Inferior parietal cortex (tissue), 1 donor: ENCODE results near the gene TMEM123.

Experiments used
- DNase-seq: peaks from one replicate; pipeline ENCODE4 v3.0.0-alpha.2; 2016; ENCODE audit errors: extremely low spot score

The TMEM123 gene

GRCh38 chr11:102426000-102426399 lies 26.6 kb downstream of the TMEM123 start:
- DNase-seq, result no peak

- no peak for DNase-seq
Observed at GRCh38 chr11:102423936-102424335, 28.6 kb downstream of the TMEM123 start.

GRCh38 chr11:102422817-102423712 lies 29.5 kb downstream of the TMEM123 start:
- DNase-seq, result no peak

DNA sequence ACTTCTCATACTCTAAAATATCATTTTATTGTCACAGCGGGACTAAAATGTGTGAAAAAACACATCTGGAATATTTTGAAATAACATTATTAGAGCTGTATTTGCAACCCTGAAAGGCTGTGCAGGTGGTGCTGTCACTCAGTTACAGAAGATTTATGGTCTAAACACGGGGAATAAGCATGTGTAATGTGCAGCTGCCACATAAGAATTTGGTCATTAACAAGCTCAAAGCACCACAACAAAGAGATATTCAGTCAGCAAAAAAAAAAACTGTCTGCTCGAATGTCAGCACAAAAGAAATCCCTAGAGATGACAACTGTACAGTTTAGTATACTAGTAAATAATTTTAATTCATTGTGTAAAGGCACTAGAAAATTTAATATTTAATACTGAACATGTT lies 31.3 kb downstream of the TMEM123 start:
- no peak for DNase-seq

- DNase-seq, result no peak
Observed at GRCh38 chr11:102420547-102420946, 32.0 kb downstream of the TMEM123 start.

DNA sequence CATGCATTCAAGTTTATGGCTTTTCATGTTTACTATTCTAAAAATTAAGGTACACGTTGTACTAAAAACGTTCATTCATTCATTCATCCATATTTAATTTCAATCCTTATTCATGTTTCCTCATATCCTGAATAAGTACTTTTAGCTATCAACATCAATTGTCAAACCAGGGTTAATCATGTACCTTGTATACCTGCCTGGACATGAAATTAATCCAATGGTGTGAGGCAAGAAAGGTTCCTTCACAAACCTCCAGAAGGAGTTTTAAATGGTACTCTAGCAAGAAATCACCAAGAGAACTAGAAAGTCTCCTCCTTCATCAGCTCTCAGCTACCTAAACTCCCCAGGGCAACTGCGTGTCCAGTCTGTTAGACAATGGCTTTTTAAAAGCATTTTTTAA lies 33.4 kb downstream of the TMEM123 start:
- DNase-seq, result no peak

DNA sequence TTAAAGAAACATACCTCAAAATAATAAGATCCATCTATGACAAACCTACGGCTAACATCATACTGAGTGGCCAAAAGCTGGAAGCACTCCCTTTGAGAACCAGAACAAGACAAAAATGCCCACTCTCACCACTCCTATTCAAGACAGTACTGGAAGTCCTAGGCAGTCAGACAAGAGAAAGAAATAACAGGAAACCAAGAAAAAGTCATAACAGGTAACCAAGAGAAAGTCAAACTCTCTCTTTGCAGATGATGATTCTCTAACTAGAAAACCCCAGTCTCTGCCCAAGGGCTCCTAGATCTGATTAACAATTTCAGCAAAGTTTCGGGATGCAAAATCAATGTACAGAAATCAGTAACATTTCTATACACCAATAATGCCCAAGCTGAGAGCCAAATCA lies 35.6 kb downstream of the TMEM123 start:
- no peak for DNase-seq

- no peak for DNase-seq
Observed at GRCh38 chr11:102415304-102415916, 37.2 kb downstream of the TMEM123 start.

DNA sequence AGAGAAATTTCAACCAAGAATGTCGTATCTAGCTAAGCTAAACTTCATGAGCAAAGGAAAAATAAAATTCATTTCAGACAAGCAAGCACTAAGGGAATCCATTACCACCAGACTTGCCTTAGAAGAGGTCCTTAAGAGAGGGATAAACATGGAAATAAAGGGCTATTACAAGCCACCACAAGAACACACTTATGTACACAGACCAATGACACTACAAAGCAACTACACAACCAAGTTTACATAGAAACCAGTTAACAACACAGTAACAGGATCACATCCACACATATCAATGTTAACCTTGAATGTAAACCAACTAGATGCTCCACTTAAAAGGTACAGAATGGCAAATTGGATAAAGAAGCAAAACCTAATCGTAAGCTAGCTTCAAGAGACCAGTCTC lies 38.0 kb downstream of the TMEM123 start:
- no peak for DNase-seq

GRCh38 chr11:102413497-102413896 lies 39.1 kb downstream of the TMEM123 start:
- DNase-seq, result no peak

DNA sequence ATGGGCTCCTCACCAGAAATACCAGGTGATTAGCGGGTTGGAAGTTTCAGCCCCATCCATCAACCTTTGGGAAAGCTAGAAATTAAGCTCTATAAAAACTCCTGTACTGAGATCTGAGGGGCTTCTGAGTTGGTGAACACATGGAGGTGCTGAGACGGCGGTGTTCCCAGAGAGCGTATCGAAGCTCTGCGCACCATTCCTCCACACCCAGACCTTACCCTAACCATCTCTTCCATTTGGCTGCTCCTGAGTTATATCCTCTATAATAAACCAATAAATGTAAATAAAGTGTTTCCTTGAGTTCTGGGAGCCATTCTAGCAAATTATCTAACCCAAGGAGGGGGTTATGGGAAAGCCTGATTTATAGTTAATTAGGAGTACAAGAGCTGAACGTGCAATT lies 41.4 kb downstream of the TMEM123 start:
- no peak for DNase-seq

- no peak for DNase-seq
Observed at GRCh38 chr11:102410382-102410784, 42.2 kb downstream of the TMEM123 start.

- DNase-seq, result no peak
Observed at GRCh38 chr11:102408339-102408738, 44.2 kb downstream of the TMEM123 start.

DNA sequence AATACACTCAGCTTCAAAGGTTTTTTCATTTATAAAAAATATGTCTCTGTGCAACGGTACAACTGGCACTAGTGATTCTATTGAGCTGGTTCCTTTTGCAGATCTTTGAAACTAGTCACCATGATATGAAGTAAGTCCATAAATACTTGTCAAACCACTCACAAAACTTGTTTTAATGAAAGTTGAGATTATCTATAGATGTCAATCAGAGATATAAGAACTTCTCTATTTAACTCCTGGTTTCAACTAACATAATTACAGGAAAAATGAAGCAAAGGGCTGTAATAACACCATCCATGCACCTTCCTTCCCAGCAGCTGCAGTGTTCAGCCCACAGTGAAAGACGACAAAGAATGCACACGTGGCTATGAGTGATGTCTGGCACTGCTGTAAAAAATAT lies 44.7 kb downstream of the TMEM123 start:
- DNase-seq, result no peak

GRCh38 chr11:102406099-102406498 lies 46.5 kb downstream of the TMEM123 start:
- DNase-seq, result no peak

- no peak for DNase-seq
Observed at GRCh38 chr11:102405501-102405900, 47.1 kb downstream of the TMEM123 start.

- DNase-seq, result no peak
Observed at GRCh38 chr11:102402548-102402947, 50.0 kb downstream of the TMEM123 start.

GRCh38 chr11:102401905-102402304 lies 50.7 kb downstream of the TMEM123 start:
- DNase-seq, result no peak

GRCh38 chr11:102400603-102401002 lies 52.0 kb downstream of the TMEM123 start:
- DNase-seq, result no peak

GRCh38 chr11:102399189-102399588 lies 53.4 kb downstream of the TMEM123 start:
- DNase-seq, result no peak

DNA sequence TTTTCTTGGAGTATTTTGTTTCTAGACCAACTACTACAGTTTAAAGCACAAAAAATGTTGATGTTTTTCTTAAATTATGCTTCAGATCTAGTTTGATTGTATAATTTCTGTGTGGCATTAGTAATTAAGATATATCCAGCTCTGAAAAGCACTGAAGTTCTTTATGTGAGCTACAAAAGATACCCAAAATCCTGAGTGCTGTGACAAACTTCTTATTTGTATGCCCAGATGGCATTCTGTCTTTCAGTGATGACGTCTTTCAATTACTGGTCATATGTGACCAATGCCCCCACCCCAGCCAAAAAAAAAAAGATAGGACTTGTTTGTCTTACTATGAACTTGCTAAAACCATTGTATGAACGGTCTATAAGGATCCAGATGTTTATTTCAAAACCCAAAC lies 54.3 kb downstream of the TMEM123 start:
- no peak for DNase-seq

DNA sequence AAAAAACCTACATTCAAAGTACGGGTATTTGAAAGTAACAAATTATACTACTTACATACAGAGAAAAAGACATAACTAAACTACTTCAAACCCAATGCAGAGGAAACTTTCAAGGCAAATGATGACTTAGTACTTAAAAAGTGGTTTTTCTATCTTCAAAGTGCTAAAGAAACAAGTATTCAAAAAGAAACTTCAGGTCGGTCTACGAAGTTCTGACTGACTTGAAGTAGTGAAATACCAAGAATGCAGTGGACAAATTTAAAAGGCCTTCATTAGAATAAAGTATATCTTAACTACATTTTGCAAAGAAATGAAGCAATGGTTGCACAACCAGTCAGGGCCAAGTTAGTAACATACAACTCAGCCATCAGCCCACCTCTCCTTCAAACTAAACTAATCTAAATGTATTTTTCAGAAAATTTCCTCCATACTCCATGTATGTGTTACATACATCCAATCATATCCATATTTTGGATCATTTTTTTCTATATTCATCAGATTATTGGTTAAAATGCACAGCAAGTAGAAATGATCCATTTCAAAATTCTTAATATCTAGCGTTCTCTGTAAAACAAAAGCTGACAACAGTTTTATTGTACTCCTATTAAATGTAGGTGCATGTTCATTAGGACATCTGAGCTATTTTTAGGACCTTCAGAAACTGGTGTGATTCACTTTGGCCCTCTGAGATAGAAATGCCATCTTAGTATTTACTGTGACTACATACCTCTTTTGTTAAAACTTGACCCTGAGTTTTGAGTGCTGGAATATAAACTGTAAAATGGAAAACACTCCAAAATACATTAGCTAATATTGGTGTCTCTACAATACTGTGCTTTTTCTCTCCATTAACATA lies 55.6 kb downstream of the TMEM123 start:
- DNase-seq, result no peak
